ENCODE results near the gene CYP2W1. TPM values are rescaled to one million over a fixed set of nuclear protein-coding genes. Genes with fewer than 3 reads are reported as not detected.

CYP2W1 gene
- total RNA-seq, 1 donor from 2014 or later, result not detected

GRCh38 chr7:1011297-1012003, 28.5 kb downstream of the CYP2W1 start:
- Histone ChIP-seq H3K4me2 (no peak overlapping the region), H3K9ac (no peak overlapping the region), H4K20me1 (ENCODE audit: low read depth) (peaks cover 51% of the 10 kb centered on the region), H3K4me1 (peaks cover 5% of the 10 kb centered on the region), H3K4me3 (no peak overlapping the region), H3F3A (ENCODE audit: low read depth) (no peaks in the 10 kb centered on the region), H3K79me2 (ENCODE audit: low read depth) (no peaks in the 10 kb centered on the region), H2AFZ (replicated peaks) (no peak overlapping the region), H3K27ac (no peak overlapping the region), H3K27me3 (no peaks in the 10 kb centered on the region), H3K9me3 (ENCODE audit: low read depth) (no peaks in the 10 kb centered on the region), H3K36me3 (no peaks in the 10 kb centered on the region)
- H3K9me3 Mint-ChIP-seq, result no peaks in the 10 kb centered on the region
- H3K27me3 Mint-ChIP-seq (ENCODE audit: insufficient read depth, low read depth), result peaks cover 3% of the 10 kb centered on the region
- H3K4me1 Mint-ChIP-seq, result peaks cover 5% of the 10 kb centered on the region
- no peak for DNase-seq (ENCODE audit: low spot score)
- no peak for TF ChIP-seq CTCF (IDR thresholded peaks at IDR 0.05)
- TF ChIP-seq EZH2phosphoT487 (IDR thresholded peaks at IDR 0.05), result no peak
- no peak for TF ChIP-seq EZH2 (IDR thresholded peaks at IDR 0.05)
- no peak overlapping the region for H3K4me3 Mint-ChIP-seq
- peaks cover 4% of the 10 kb centered on the region for H3K36me3 Mint-ChIP-seq
- no peak overlapping the region for H3K27ac Mint-ChIP-seq

GRCh38 chr7:1012004-1012715, 29.2 kb downstream of the CYP2W1 start:
- no peak for DNase-seq (ENCODE audit: low spot score)
- Histone ChIP-seq H3K27me3 (no peaks in the 10 kb centered on the region), H3K27ac (no peak overlapping the region), H3K4me3 (no peak overlapping the region), H3K9me3 (ENCODE audit: low read depth) (no peaks in the 10 kb centered on the region), H3F3A (ENCODE audit: low read depth) (no peaks in the 10 kb centered on the region), H3K79me2 (ENCODE audit: low read depth) (no peaks in the 10 kb centered on the region), H3K9ac (no peak overlapping the region), H2AFZ (replicated peaks) (no peak overlapping the region), H4K20me1 (ENCODE audit: low read depth) (peaks cover 51% of the 10 kb centered on the region), H3K4me1 (peaks cover 5% of the 10 kb centered on the region), H3K4me2 (no peak overlapping the region), H3K36me3 (no peaks in the 10 kb centered on the region)
- TF ChIP-seq CTCF (IDR thresholded peaks at IDR 0.05) (no peak), EZH2 (IDR thresholded peaks at IDR 0.05) (no peak), EZH2phosphoT487 (IDR thresholded peaks at IDR 0.05) (no peak)
- H3K36me3 Mint-ChIP-seq, result peaks cover 4% of the 10 kb centered on the region
- no peak overlapping the region for H3K27ac Mint-ChIP-seq
- H3K9me3 Mint-ChIP-seq, result no peaks in the 10 kb centered on the region
- peaks cover 3% of the 10 kb centered on the region for H3K27me3 Mint-ChIP-seq (ENCODE audit: insufficient read depth, low read depth)
- peaks cover 5% of the 10 kb centered on the region for H3K4me1 Mint-ChIP-seq
- H3K4me3 Mint-ChIP-seq, result no peak overlapping the region

GRCh38 chr7:1012716-1013095, 29.7 kb downstream of the CYP2W1 start:
- no peaks in the 10 kb centered on the region for H3K79me2 ChIP-seq (ENCODE audit: low read depth)
- H3K9me3 ChIP-seq (ENCODE audit: low read depth), result no peaks in the 10 kb centered on the region
- H3K4me3 ChIP-seq, result no peak overlapping the region
- no peak overlapping the region for H3K27ac ChIP-seq
- no peak overlapping the region for H2AFZ ChIP-seq (replicated peaks)
- peaks cover 5% of the 10 kb centered on the region for H3K4me1 ChIP-seq
- H3K27ac Mint-ChIP-seq, result no peak overlapping the region
- no peaks in the 10 kb centered on the region for H3F3A ChIP-seq (ENCODE audit: low read depth)
- H3K27me3 ChIP-seq, result no peaks in the 10 kb centered on the region
- peaks cover 3% of the 10 kb centered on the region for H3K27me3 Mint-ChIP-seq (ENCODE audit: insufficient read depth, low read depth)
- H3K9ac ChIP-seq, result no peak overlapping the region
- no peak overlapping the region for H3K4me3 Mint-ChIP-seq
- no peak for DNase-seq (ENCODE audit: low spot score)
- TF ChIP-seq EZH2phosphoT487 (IDR thresholded peaks at IDR 0.05) (no peak), EZH2 (IDR thresholded peaks at IDR 0.05) (no peak), CTCF (IDR thresholded peaks at IDR 0.05) (no peak)
- H3K36me3 Mint-ChIP-seq, result peaks cover 4% of the 10 kb centered on the region
- no peaks in the 10 kb centered on the region for H3K36me3 ChIP-seq
- no peak overlapping the region for H3K4me2 ChIP-seq
- peaks cover 5% of the 10 kb centered on the region for H3K4me1 Mint-ChIP-seq
- peaks cover 51% of the 10 kb centered on the region for H4K20me1 ChIP-seq (ENCODE audit: low read depth)
- no peaks in the 10 kb centered on the region for H3K9me3 Mint-ChIP-seq
